ENCODE measurements around the gene EFR3B. TPM values are rescaled to one million over a fixed set of nuclear protein-coding genes. Genes with fewer than 3 reads are reported as not detected.

The EFR3B gene
- total RNA-seq, 5 donors from 2014 or later (not counting 1 experiment from before 2014, with no cell fraction given), result 0.09 to 0.10 (median 0.09) TPM; not detected in 2

GRCh38 chr2:25074826-25075225 is 33.0 kb downstream of the EFR3B start:
- Mint-ChIP-seq H3K9me3 (no peaks in the 10 kb centered on the region), H3K27ac (no peak overlapping the region), H3K36me3 (no peaks in the 10 kb centered on the region), H3K27me3 (peaks cover 22 to 30% of the 10 kb centered on the region in 2 donors), H3K4me3 (no peak overlapping the region), H3K4me1 (no peaks in the 10 kb centered on the region)
- WGBS (ENCODE audit: insufficient coverage), result 93% methylated on average over 3 of the region's 3 CpGs
- Histone ChIP-seq H3K9me3 (no peaks in the 10 kb centered on the region), H3K27me3 (replicated peaks in 1 of 2; ENCODE audit: control insufficient read depth in 2 of 2, extremely low read depth in 1 of 2, insufficient read depth in 2 of 2, low read length in 1 of 2) (peaks cover 0 to 8% of the 10 kb centered on the region in 2 experiments), H3K4me3 (ENCODE audit: control insufficient read depth in 1 of 2, extremely low read depth in 1 of 2, low read length in 1 of 2) (no peak overlapping the region), H3K27ac (ENCODE audit: low read length) (no peak overlapping the region), H3K36me3 (ENCODE audit: control insufficient read depth in 2 of 2, extremely low read depth in 1 of 2, insufficient read depth in 1 of 2, low read length in 1 of 2) (no peaks in the 10 kb centered on the region), H3K4me1 (ENCODE audit: control insufficient read depth in 1 of 2, extremely low read depth in 1 of 2, insufficient read depth in 2 of 2, low read length in 2 of 2) (no peaks in the 10 kb centered on the region)
- ChIA-PET POLR2A (no interaction called here), CTCF (no interaction called here)
- ATAC-seq (replicated peaks in 1 of 4) (no peak), DNase-seq (no peak)

GRCh38 chr2:25076749-25077148 is 34.9 kb downstream of the EFR3B start:
- Histone ChIP-seq H3K4me3 (ENCODE audit: control insufficient read depth in 1 of 2, extremely low read depth in 1 of 2, low read length in 1 of 2) (no peak overlapping the region), H3K27me3 (replicated peaks in 1 of 2; ENCODE audit: control insufficient read depth in 2 of 2, extremely low read depth in 1 of 2, insufficient read depth in 2 of 2, low read length in 1 of 2) (peaks cover 0 to 12% of the 10 kb centered on the region in 2 experiments), H3K4me1 (ENCODE audit: control insufficient read depth in 1 of 2, extremely low read depth in 1 of 2, insufficient read depth in 2 of 2, low read length in 2 of 2) (no peaks in the 10 kb centered on the region), H3K27ac (ENCODE audit: low read length) (no peak overlapping the region), H3K9me3 (no peaks in the 10 kb centered on the region), H3K36me3 (ENCODE audit: control insufficient read depth in 2 of 2, extremely low read depth in 1 of 2, insufficient read depth in 1 of 2, low read length in 1 of 2) (no peaks in the 10 kb centered on the region)
- ChIA-PET POLR2A (no interaction called here), CTCF (no interaction called here)
- Mint-ChIP-seq H3K4me1 (no peaks in the 10 kb centered on the region), H3K9me3 (no peaks in the 10 kb centered on the region), H3K27me3 (peaks cover 23 to 28% of the 10 kb centered on the region in 2 donors), H3K36me3 (no peaks in the 10 kb centered on the region), H3K4me3 (no peak overlapping the region), H3K27ac (no peak overlapping the region)
- no peak for DNase-seq
- 88% methylated on average over 5 of the region's 5 CpGs for WGBS (ENCODE audit: insufficient coverage)
- no peak for ATAC-seq (replicated peaks in 1 of 4)

GRCh38 chr2:25077789-25078169 is 35.9 kb downstream of the EFR3B start:
- Mint-ChIP-seq H3K36me3 (no peaks in the 10 kb centered on the region), H3K4me1 (no peaks in the 10 kb centered on the region), H3K27me3 (peaks cover 22 to 31% of the 10 kb centered on the region in 2 donors), H3K4me3 (no peak overlapping the region), H3K9me3 (no peaks in the 10 kb centered on the region), H3K27ac (no peak overlapping the region)
- DNase-seq (no peak), ATAC-seq (replicated peaks in 1 of 4) (no peak)
- Histone ChIP-seq H3K9me3 (no peaks in the 10 kb centered on the region), H3K27ac (ENCODE audit: low read length) (no peak overlapping the region), H3K4me3 (ENCODE audit: control insufficient read depth in 1 of 2, extremely low read depth in 1 of 2, low read length in 1 of 2) (no peak overlapping the region), H3K27me3 (replicated peaks in 1 of 2; ENCODE audit: control insufficient read depth in 2 of 2, extremely low read depth in 1 of 2, insufficient read depth in 2 of 2, low read length in 1 of 2) (peaks cover 0 to 16% of the 10 kb centered on the region in 2 experiments), H3K4me1 (ENCODE audit: control insufficient read depth in 1 of 2, extremely low read depth in 1 of 2, insufficient read depth in 2 of 2, low read length in 2 of 2) (no peaks in the 10 kb centered on the region), H3K36me3 (ENCODE audit: control insufficient read depth in 2 of 2, extremely low read depth in 1 of 2, insufficient read depth in 1 of 2, low read length in 1 of 2) (no peaks in the 10 kb centered on the region)
- ChIA-PET POLR2A (interaction anchor here in 1 of 2 donors (0.6 kb wide), 2 partner anchors 20 to 266 kb away, joined by 3 to 5 read pairs; no protein-coding TSS in a partner anchor), CTCF (no interaction called here)
- WGBS (ENCODE audit: insufficient coverage), result 78% methylated on average over 1 of the region's 2 CpGs

GRCh38 chr2:25078170-25079049 is 36.5 kb downstream of the EFR3B start:
- no peak overlapping the region for H3K4me3 ChIP-seq (ENCODE audit: control insufficient read depth in 1 of 2, extremely low read depth in 1 of 2, low read length in 1 of 2)
- POLR2A ChIA-PET, result interaction anchor here in 1 of 2 donors (0.6 kb wide), 2 partner anchors 21 to 267 kb away, joined by 3 to 5 read pairs; no protein-coding TSS in a partner anchor
- H3K27me3 ChIP-seq (replicated peaks in 1 of 2; ENCODE audit: control insufficient read depth in 2 of 2, extremely low read depth in 1 of 2, insufficient read depth in 2 of 2, low read length in 1 of 2), result peaks cover 0 to 16% of the 10 kb centered on the region in 2 experiments
- H3K9me3 ChIP-seq, result no peaks in the 10 kb centered on the region
- no peaks in the 10 kb centered on the region for H3K4me1 Mint-ChIP-seq
- peaks cover 22 to 31% of the 10 kb centered on the region in 2 donors for H3K27me3 Mint-ChIP-seq
- H3K36me3 Mint-ChIP-seq, result no peaks in the 10 kb centered on the region
- 68% methylated on average over 9 of the region's 16 CpGs for WGBS (ENCODE audit: insufficient coverage)
- H3K4me3 Mint-ChIP-seq, result no peak overlapping the region
- no peaks in the 10 kb centered on the region for H3K36me3 ChIP-seq (ENCODE audit: control insufficient read depth in 2 of 2, extremely low read depth in 1 of 2, insufficient read depth in 1 of 2, low read length in 1 of 2)
- CTCF ChIA-PET, result interaction anchor here in 1 of 2 donors (0.5 kb wide), 1 partner anchor 51 kb away, joined by 4 read pairs; no protein-coding TSS in a partner anchor
- no peak overlapping the region for H3K27ac Mint-ChIP-seq
- DNase-seq (no peak), ATAC-seq (replicated peaks in 1 of 4) (no peak)
- no peak overlapping the region for H3K27ac ChIP-seq (ENCODE audit: low read length)
- no peaks in the 10 kb centered on the region for H3K9me3 Mint-ChIP-seq
- H3K4me1 ChIP-seq (ENCODE audit: control insufficient read depth in 1 of 2, extremely low read depth in 1 of 2, insufficient read depth in 2 of 2, low read length in 2 of 2), result no peaks in the 10 kb centered on the region

- no peaks in the 10 kb centered on the region for H3K4me1 Mint-ChIP-seq
- H3K27me3 Mint-ChIP-seq, result peaks cover 18 to 29% of the 10 kb centered on the region in 2 donors
- no peak for DNase-seq
- H3K4me3 Mint-ChIP-seq, result no peak overlapping the region
- no peaks in the 10 kb centered on the region for H3K9me3 Mint-ChIP-seq
- Histone ChIP-seq H3K36me3 (ENCODE audit: control insufficient read depth in 2 of 2, extremely low read depth in 1 of 2, insufficient read depth in 1 of 2, low read length in 1 of 2) (no peaks in the 10 kb centered on the region), H3K9me3 (no peaks in the 10 kb centered on the region), H3K27me3 (replicated peaks in 1 of 2; ENCODE audit: control insufficient read depth in 2 of 2, extremely low read depth in 1 of 2, insufficient read depth in 2 of 2, low read length in 1 of 2) (peaks cover 0 to 16% of the 10 kb centered on the region in 2 experiments), H3K4me1 (ENCODE audit: control insufficient read depth in 1 of 2, extremely low read depth in 1 of 2, insufficient read depth in 2 of 2, low read length in 2 of 2) (no peaks in the 10 kb centered on the region), H3K4me3 (ENCODE audit: control insufficient read depth in 1 of 2, extremely low read depth in 1 of 2, low read length in 1 of 2) (no peak overlapping the region), H3K27ac (ENCODE audit: low read length) (no peak overlapping the region)
- H3K27ac Mint-ChIP-seq, result no peak overlapping the region
- ATAC-seq (replicated peaks in 1 of 4), result no peak
- no peaks in the 10 kb centered on the region for H3K36me3 Mint-ChIP-seq
- 82% methylated on average over 2 of the region's 3 CpGs for WGBS (ENCODE audit: insufficient coverage)
- ChIA-PET POLR2A (no interaction called here), CTCF (interaction anchor here in 1 of 2 donors (0.5 kb wide), 1 partner anchor 50 kb away, joined by 4 read pairs; no protein-coding TSS in a partner anchor)
These were observed 37.3 kb downstream of the EFR3B start for GRCh38 chr2:25079050-25079635.

- Mint-ChIP-seq H3K36me3 (no peaks in the 10 kb centered on the region), H3K4me1 (no peaks in the 10 kb centered on the region), H3K27ac (no peak overlapping the region), H3K4me3 (no peak overlapping the region), H3K9me3 (no peaks in the 10 kb centered on the region), H3K27me3 (peaks cover 18 to 27% of the 10 kb centered on the region in 2 donors)
- no peaks in the 10 kb centered on the region for H3K4me1 ChIP-seq (ENCODE audit: control insufficient read depth in 1 of 2, extremely low read depth in 1 of 2, insufficient read depth in 2 of 2, low read length in 2 of 2)
- no peaks in the 10 kb centered on the region for H3K36me3 ChIP-seq (ENCODE audit: control insufficient read depth in 2 of 2, extremely low read depth in 1 of 2, insufficient read depth in 1 of 2, low read length in 1 of 2)
- POLR2A ChIA-PET, result no interaction called here
- CTCF ChIA-PET, result no interaction called here
- no peak overlapping the region for H3K27ac ChIP-seq (ENCODE audit: low read length)
- H3K9me3 ChIP-seq, result no peaks in the 10 kb centered on the region
- DNase-seq (no peak), ATAC-seq (replicated peaks in 1 of 4) (no peak)
- no peak overlapping the region for H3K4me3 ChIP-seq (ENCODE audit: control insufficient read depth in 1 of 2, extremely low read depth in 1 of 2, low read length in 1 of 2)
- 86% methylated on average over 7 of the region's 9 CpGs for WGBS (ENCODE audit: insufficient coverage)
- peaks cover 0 to 16% of the 10 kb centered on the region in 2 experiments for H3K27me3 ChIP-seq (replicated peaks in 1 of 2; ENCODE audit: control insufficient read depth in 2 of 2, extremely low read depth in 1 of 2, insufficient read depth in 2 of 2, low read length in 1 of 2)
These were observed 39.4 kb downstream of the EFR3B start for GRCh38 chr2:25081237-25081790.
